K562 (cell line): Measurements from ENCODE around the gene ZNF189. TPM values are rescaled to one million over a fixed set of nuclear protein-coding genes. Genes with fewer than 3 reads are reported as not detected.

Experiments
- ATAC-seq: fragments of 200-7000 bp; cut with Tn5 transposase; 3 replicates; pipeline ENCODE4 v1.9.1; 2020; ENCODE audit warnings: moderate library complexity
- BruUV-seq: library from RNA; stranded (reverse); fragments of 400-500 nt; replicated peaks from 2 replicates; lab custom pipeline; 2021; lab: Mats Ljungman, UMichigan
- CTCF ChIA-PET: fragments of 300-600 bp; formaldehyde crosslinking; extraction: SDS; loops from one replicate; lab custom pipeline; 2021; ENCODE audit warnings: low intra/inter-chr PET ratio; lab: Yijun Ruan, JAX
- POLR2A ChIA-PET: fragments of 300-600, 350-650 bp; sonication (Branson Sonifier 250); formaldehyde crosslinking; extraction: SDS; loops from one replicate; lab custom pipeline; 2021; ENCODE audit warnings: antibody characterized with exemption, inconsistent platforms; lab: Yijun Ruan, JAX
- DNase-seq, 4 experiments: peaks; one replicate each; pipeline versions ENCODE4 v3.0.0 to v3.0.0-alpha.2; 2011 to 2018; ENCODE audit warnings: low spot score in 3 of 4, mixed read lengths in 3 of 4; ENCODE audit errors: extremely low read depth in 1 of 4
- FAIRE-seq: peaks from 2 replicates; lab custom pipeline; 2011; peaks lifted over from hg19 to GRCh38; lab: Jason Lieb, UNC
- H2AFZ ChIP-seq: 2 replicates; pipeline ENCODE4 v1.6.0; 2011; ENCODE audit warnings: low read depth, low read length, control low read depth, inconsistent platforms
- H3K27ac ChIP-seq: fragments of 200-600 bp; 3 replicates; pipeline ENCODE4 v1.8.0; 2011; ENCODE audit warnings: low read depth, mild to moderate bottlenecking, control low read depth, inconsistent platforms, low read length, moderate library complexity, mixed read lengths; ENCODE audit errors: extremely low read depth
- H3K27me3 ChIP-seq, 2 experiments: fragments of 300-600 bp in 1 of 2; 2 replicates in 1 of 2; 3 replicates in 1 of 2; pipeline versions ENCODE4 v1.6.0 to v1.8.0; 2011; ENCODE audit warnings: inconsistent platforms in 2 of 2, low read length in 2 of 2, mild to moderate bottlenecking in 1 of 2, mixed read lengths in 1 of 2, moderate library complexity in 1 of 2; ENCODE audit not compliant: control insufficient read depth in 2 of 2, insufficient read depth in 2 of 2
- H3K36me3 ChIP-seq: fragments of 300-600 bp; 3 replicates; pipeline ENCODE4 v1.8.0; 2011; ENCODE audit warnings: mild to moderate bottlenecking, low read length, inconsistent platforms; ENCODE audit not compliant: control insufficient read depth, insufficient read depth
- H3K4me1 ChIP-seq, 2 experiments: fragments of 200-600 bp in 1 of 2; replicated peaks in 1 of 2; 2 replicates in 1 of 2; 3 replicates in 1 of 2; pipeline versions ENCODE4 v1.5.1 to v1.8.0; 2011; ENCODE audit warnings: inconsistent platforms in 2 of 2, low read length in 2 of 2, mild to moderate bottlenecking in 1 of 2, mixed read lengths in 1 of 2, moderate library complexity in 1 of 2; ENCODE audit not compliant: control insufficient read depth in 2 of 2, insufficient read depth in 2 of 2
- H3K4me2 ChIP-seq: 2 replicates; pipeline ENCODE4 v1.6.1; 2011; ENCODE audit warnings: low read length, control low read depth, inconsistent platforms, mixed read lengths; ENCODE audit not compliant: insufficient read depth
- H3K4me3 ChIP-seq: fragments of 200-600 bp; sonication (generic), shearing (Covaris generic); 2 replicates; pipeline ENCODE4 v1.5.1; 2016; ENCODE audit warnings: control low read depth, inconsistent platforms
- H3K79me2 ChIP-seq: fragments of 200-600 bp; 3 replicates; pipeline ENCODE4 v1.8.0; 2011; ENCODE audit warnings: low read length, inconsistent platforms; ENCODE audit not compliant: control insufficient read depth, insufficient read depth
- H3K9ac ChIP-seq, 2 experiments: 2 replicates each; pipeline versions ENCODE4 v1.6.0 to v1.6.1; 2011; ENCODE audit warnings: low read depth in 2 of 2, low read length in 2 of 2, control low read depth in 1 of 2, inconsistent platforms in 1 of 2, mild to moderate bottlenecking in 1 of 2, mixed read lengths in 1 of 2; ENCODE audit not compliant: insufficient read depth in 1 of 2
- H3K9me1 ChIP-seq: one replicate; pipeline ENCODE4 v1.6.0; 2011; ENCODE audit warnings: inconsistent platforms, mild to moderate bottlenecking, low read length, moderate library complexity; ENCODE audit not compliant: control insufficient read depth, insufficient read depth
- H3K9me3 ChIP-seq: replicated peaks from 2 replicates; pipeline ENCODE4 v1.5.1; 2011; ENCODE audit warnings: low read depth, low read length, inconsistent platforms; ENCODE audit not compliant: control insufficient read depth, insufficient read depth
- H4K20me1 ChIP-seq: replicated peaks from 2 replicates; pipeline ENCODE4 v1.6.1; 2011; ENCODE audit warnings: low read length, inconsistent platforms, mixed read lengths; ENCODE audit not compliant: control insufficient read depth, insufficient read depth
- DACH1 ChIP-seq: fragments of 450-650 bp; IDR thresholded peaks from 2 replicates; pipeline ENCODE4 v1.6.1; 2018; ENCODE audit not compliant: partially characterized antibody
- HNRNPH1 ChIP-seq: fragments of 200-400 bp; formaldehyde crosslinking; optimal IDR thresholded peaks from 2 replicates; pipeline ENCODE3; 2017; ENCODE audit warnings: low read depth, mild to moderate bottlenecking, low read length, moderate library complexity
- NRF1 ChIP-seq, 2 experiments: fragments of 450-650 bp; IDR thresholded peaks in 1 of 2; conservative IDR thresholded peaks in 1 of 2; 2 replicates each; pipeline ENCODE4 v1.6.1; 2014; ENCODE audit warnings: mild to moderate bottlenecking in 2 of 2
- whole genome bisulfite sequencing: fragments of 100-300 bp; shearing (Covaris generic); methylation state at CpG from one replicate; pipeline ENCODE4 v1.1.6; 2016; ENCODE audit warnings: low coverage, mixed read lengths; ENCODE audit not compliant: insufficient coverage; ENCODE audit errors: missing lambda C conversion rate; 5-methylcytosine and 5-hydroxymethylcytosine counted together
- in situ Hi-C: fragments of 300-500 bp; cut with MboI; formaldehyde crosslinking; loops from 4 replicates; pipeline ENCODE4 v1.15.0; 2018; ENCODE audit warnings: inconsistent platforms, mixed read lengths
- intact Hi-C: fragments of 100-400 bp; cut with micrococcal nuclease; formaldehyde crosslinking; loops from 2 replicates; pipeline ENCODE4 v1.14.2; 2022
- polyA plus RNA-seq, 8 experiments: library from polyadenylated mRNA; depleted of rRNA in 4 of 8; stranded (reverse) in 5 of 8; unstranded in 3 of 8; fragments of >200 nt; fragmentation: Nextera tagmentation in 2 of 8; fragmentation: Illumina TruSeq in 1 of 8; extraction: Ambion mirVana in 2 of 8; extraction: Trizol in 1 of 8; gene quantifications; 2 replicates each; pipeline versions ENCODE4 v1.2.1 to v1.2.3, GENCODE V29; 2011 to 2014; ENCODE audit warnings: inconsistent platforms in 1 of 8, missing spikeins in 1 of 8
- total RNA-seq, 7 experiments: library from RNA; depleted of rRNA in 6 of 7; stranded (reverse); fragments of >200 nt in 6 of 7; fragmentation: Illumina TruSeq in 2 of 7; extraction: Trizol in 2 of 7; gene quantifications; 2 replicates each; pipeline versions ENCODE4 v1.2.1 to v1.2.3, GENCODE V29; 2011 to 2021; ENCODE audit warnings: low replicate concordance in 1 of 7
- TF ChIP-seq, protein P1 (sequence below): fragments of 450-650 bp; formaldehyde crosslinking; IDR thresholded peaks from 2 replicates; pipeline ENCODE4 v1.4.0; 2020; ENCODE audit warnings: mild to moderate bottlenecking, moderate library complexity

ZNF189 gene
- total and polyA plus RNA-seq, 9 of the 15 experiments (the other 6 are each of a cell fraction or from before 2014, with no cell fraction given), result 2.4 to 15.3 (median 6.4) TPM

DNA sequence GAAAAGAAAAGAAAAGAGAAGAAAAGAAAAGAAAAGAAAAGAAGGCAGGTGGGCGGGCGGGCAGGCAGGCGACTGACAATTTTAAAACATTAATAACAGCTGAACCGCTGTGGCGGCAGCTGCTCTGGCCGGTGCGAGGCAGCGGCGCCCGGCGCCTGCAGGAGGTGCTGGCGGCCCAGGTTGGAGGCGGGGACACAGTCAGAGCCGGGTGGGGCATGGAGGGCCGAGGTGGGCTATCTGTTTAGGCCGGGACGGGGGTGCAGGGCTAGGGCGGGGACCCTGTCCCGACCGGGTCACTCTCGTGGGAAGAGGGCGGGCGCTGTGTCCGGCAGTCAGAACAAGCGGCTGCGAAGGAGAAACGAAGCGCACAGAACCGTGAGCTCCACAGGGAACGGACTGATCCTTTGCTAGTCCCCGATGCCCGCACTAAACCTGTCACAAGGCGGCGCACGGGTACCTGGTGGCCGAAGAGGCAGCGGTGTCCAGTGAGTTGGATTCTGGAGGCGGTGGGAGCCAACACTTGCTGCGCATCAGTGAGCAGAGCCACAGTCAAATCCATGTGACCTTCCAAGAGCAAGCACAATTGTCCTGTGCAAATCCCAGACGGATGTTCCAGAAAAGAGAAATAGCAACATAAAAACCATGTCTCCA lies 50.5 kb downstream of the ZNF189 start (continued):
- TF ChIP-seq, protein P1, sequence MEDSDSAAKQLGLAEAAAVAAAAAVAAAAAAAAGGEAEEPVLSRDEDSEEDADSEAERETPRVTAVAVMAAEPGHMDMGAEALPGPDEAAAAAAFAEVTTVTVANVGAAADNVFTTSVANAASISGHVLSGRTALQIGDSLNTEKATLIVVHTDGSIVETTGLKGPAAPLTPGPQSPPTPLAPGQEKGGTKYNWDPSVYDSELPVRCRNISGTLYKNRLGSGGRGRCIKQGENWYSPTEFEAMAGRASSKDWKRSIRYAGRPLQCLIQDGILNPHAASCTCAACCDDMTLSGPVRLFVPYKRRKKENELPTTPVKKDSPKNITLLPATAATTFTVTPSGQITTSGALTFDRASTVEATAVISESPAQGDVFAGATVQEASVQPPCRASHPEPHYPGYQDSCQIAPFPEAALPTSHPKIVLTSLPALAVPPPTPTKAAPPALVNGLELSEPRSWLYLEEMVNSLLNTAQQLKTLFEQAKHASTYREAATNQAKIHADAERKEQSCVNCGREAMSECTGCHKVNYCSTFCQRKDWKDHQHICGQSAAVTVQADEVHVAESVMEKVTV (CRISPR knock-in tag), result no peak

DNA sequence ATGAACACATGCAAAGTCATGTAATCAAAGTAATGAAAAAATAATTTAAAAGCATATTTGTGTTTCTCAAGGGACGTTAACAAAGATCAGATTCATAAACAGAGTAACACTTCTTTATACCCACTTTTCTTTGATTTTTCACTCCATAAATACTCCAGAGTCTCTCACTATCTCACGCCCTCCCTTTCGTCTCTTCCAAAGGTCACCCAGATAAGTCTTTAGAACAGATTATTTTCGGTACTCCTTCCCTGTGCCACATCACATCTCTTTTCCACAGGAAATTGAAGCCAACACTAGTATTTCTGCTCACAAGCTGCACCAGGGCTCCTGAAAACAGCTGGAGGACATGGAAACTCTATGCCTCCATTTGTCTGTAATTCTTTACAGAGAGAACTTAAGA lies 52.3 kb downstream of the ZNF189 start:
- ATAC-seq, result no peak
- H3K27me3 ChIP-seq, result no peaks in the 10 kb centered on the region
- no peak for TF ChIP-seq HNRNPH1
- TF ChIP-seq NRF1 (conservative IDR thresholded peaks at IDR 0.05 in 1 of 2, IDR thresholded peaks at IDR 0.05 in 1 of 2), result no peak
- no peak for TF ChIP-seq DACH1
- TF ChIP-seq, all 486 proteins: peak for 0
- no peak overlapping the region for H3K4me2 ChIP-seq
- no peak for DNase-seq
- POLR2A ChIA-PET, result no interaction called here
- in situ Hi-C loops, result no loop called here
- intact Hi-C loops, result loop anchor here (10.0 kb wide), 2 partner anchors 336 to 736 kb away; no protein-coding TSS in a partner anchor
- no peaks in the 10 kb centered on the region for H3K36me3 ChIP-seq
- FAIRE-seq, result no peak
- no peak overlapping the region for H2AFZ ChIP-seq
- no TSS peak for BruUV-seq
- no peaks in the 10 kb centered on the region for H3K9me1 ChIP-seq
- CTCF ChIA-PET, result no interaction called here
- H3K9me3 ChIP-seq, result no peaks in the 10 kb centered on the region
- H3K4me3 ChIP-seq, result no peak overlapping the region
- H3K79me2 ChIP-seq, result no peaks in the 10 kb centered on the region
- H3K9ac ChIP-seq, result no peak overlapping the region
- H4K20me1 ChIP-seq, result no peaks in the 10 kb centered on the region
- no peak overlapping the region for H3K27ac ChIP-seq
- peaks cover 0 to 6% of the 10 kb centered on the region in 2 experiments; a peak in 1 of 5 replicates for H3K4me1 ChIP-seq
- 31% methylated on average over 4 of the region's 4 CpGs for WGBS
